Stomach (tissue), 4 donors: Measurements from ENCODE around the gene PARD3.

ENCODE experiments used
- CTCF ChIP-seq, 7 experiments: fragments of 450-650 bp in 4 of 7; fragments of 200-600 bp in 3 of 7; sonication (generic) in 3 of 7; IDR thresholded peaks; one replicate each; pipeline ENCODE4 v1.5.1; 2016 to 2019; ENCODE audit warnings: antibody characterized with exemption in 7 of 7, control low read depth in 2 of 7, mild to moderate bottlenecking in 1 of 7
- EP300 ChIP-seq: sonication (generic); formaldehyde crosslinking; IDR thresholded peaks from one replicate; pipeline ENCODE4 v1.6.1; 2017; ENCODE audit warnings: antibody characterized with exemption

- TF ChIP-seq CTCF (IDR thresholded peaks at IDR 0.05) (no peak), EP300 (no peak)
These were observed 590.5 kb downstream of the PARD3 start for GRCh38 chr10:34224639-34225038.
